ENCODE measurements around the gene POT1.

The POT1 gene

GRCh38 chr7:124791426-124791825, 138.2 kb downstream of the POT1 start:
- no peak overlapping the region for H3K27ac Mint-ChIP-seq
- peaks cover 6% of the 10 kb centered on the region for H3K9me3 Mint-ChIP-seq
- H3K36me3 Mint-ChIP-seq (ENCODE audit: low read depth), result no peaks in the 10 kb centered on the region
- no peaks in the 10 kb centered on the region for H3K4me1 Mint-ChIP-seq
- no peak for DNase-seq
- TF ChIP-seq, protein P1, sequence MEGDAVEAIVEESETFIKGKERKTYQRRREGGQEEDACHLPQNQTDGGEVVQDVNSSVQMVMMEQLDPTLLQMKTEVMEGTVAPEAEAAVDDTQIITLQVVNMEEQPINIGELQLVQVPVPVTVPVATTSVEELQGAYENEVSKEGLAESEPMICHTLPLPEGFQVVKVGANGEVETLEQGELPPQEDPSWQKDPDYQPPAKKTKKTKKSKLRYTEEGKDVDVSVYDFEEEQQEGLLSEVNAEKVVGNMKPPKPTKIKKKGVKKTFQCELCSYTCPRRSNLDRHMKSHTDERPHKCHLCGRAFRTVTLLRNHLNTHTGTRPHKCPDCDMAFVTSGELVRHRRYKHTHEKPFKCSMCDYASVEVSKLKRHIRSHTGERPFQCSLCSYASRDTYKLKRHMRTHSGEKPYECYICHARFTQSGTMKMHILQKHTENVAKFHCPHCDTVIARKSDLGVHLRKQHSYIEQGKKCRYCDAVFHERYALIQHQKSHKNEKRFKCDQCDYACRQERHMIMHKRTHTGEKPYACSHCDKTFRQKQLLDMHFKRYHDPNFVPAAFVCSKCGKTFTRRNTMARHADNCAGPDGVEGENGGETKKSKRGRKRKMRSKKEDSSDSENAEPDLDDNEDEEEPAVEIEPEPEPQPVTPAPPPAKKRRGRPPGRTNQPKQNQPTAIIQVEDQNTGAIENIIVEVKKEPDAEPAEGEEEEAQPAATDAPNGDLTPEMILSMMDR (IDR thresholded peaks at IDR 0.05), result no peak
- H3K27me3 Mint-ChIP-seq (ENCODE audit: low read depth, poor library complexity), result peaks cover 5% of the 10 kb centered on the region
- H3K4me3 Mint-ChIP-seq, result no peak overlapping the region

DNA sequence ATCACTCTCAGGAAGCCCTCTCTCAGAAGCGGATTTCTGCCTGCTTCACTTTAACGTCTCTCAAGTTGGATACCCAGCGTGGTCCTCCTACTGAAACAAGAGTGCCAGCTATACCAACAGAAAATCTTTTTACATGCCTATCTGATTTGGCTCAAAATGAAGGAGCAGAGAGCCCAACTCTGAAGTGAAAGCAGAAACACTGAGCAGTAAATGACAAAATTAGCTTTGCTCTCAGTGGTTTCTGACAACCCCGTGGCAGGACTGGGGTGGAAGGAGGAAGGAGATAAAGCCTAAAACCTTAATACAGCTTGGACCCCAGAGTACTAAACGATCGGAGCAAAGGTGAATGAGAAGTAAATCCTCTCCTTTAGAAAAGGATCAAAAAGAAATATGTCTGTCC, 139.0 kb downstream of the POT1 start:
- no peaks in the 10 kb centered on the region for H3K9me3 Mint-ChIP-seq
- peaks cover 4% of the 10 kb centered on the region for H3K4me1 Mint-ChIP-seq
- H3K36me3 Mint-ChIP-seq (ENCODE audit: low read depth), result no peaks in the 10 kb centered on the region
- no peak overlapping the region for H3K27ac Mint-ChIP-seq
- DNase-seq, result no peak
- H3K27me3 Mint-ChIP-seq (ENCODE audit: low read depth, poor library complexity), result peaks cover 5% of the 10 kb centered on the region
- H3K4me3 Mint-ChIP-seq, result no peak overlapping the region
- TF ChIP-seq, protein P1 (IDR thresholded peaks at IDR 0.05), result no peak

- H3K27ac Mint-ChIP-seq, result peak overlapping the region; percentile 36
- H3K27me3 Mint-ChIP-seq (ENCODE audit: low read depth, poor library complexity), result no peaks in the 10 kb centered on the region
- no peaks in the 10 kb centered on the region for H3K36me3 Mint-ChIP-seq (ENCODE audit: low read depth)
- DNase-seq, result no peak
- no peak overlapping the region for H3K4me3 Mint-ChIP-seq
- H3K4me1 Mint-ChIP-seq, result peaks cover 25% of the 10 kb centered on the region
- H3K9me3 Mint-ChIP-seq, result no peaks in the 10 kb centered on the region
- TF ChIP-seq, protein P1 (IDR thresholded peaks at IDR 0.05), result no peak
Observed at GRCh38 chr7:124785994-124786393, 143.6 kb downstream of the POT1 start.

GRCh38 chr7:124784879-124785818, 144.5 kb downstream of the POT1 start:
- H3K36me3 Mint-ChIP-seq (ENCODE audit: low read depth), result no peaks in the 10 kb centered on the region
- peaks cover 25% of the 10 kb centered on the region for H3K4me1 Mint-ChIP-seq
- DNase-seq, result peak; percentile 60
- no peak overlapping the region for H3K4me3 Mint-ChIP-seq
- TF ChIP-seq, protein P1 (IDR thresholded peaks at IDR 0.05), result peak; percentile 77
- H3K27ac Mint-ChIP-seq, result no peak overlapping the region
- H3K27me3 Mint-ChIP-seq (ENCODE audit: low read depth, poor library complexity), result no peaks in the 10 kb centered on the region
- no peaks in the 10 kb centered on the region for H3K9me3 Mint-ChIP-seq

- H3K4me3 Mint-ChIP-seq, result no peak overlapping the region
- H3K9me3 Mint-ChIP-seq, result no peaks in the 10 kb centered on the region
- peaks cover 25% of the 10 kb centered on the region for H3K4me1 Mint-ChIP-seq
- no peak overlapping the region for H3K27ac Mint-ChIP-seq
- no peak for DNase-seq
- no peaks in the 10 kb centered on the region for H3K27me3 Mint-ChIP-seq (ENCODE audit: low read depth, poor library complexity)
- H3K36me3 Mint-ChIP-seq (ENCODE audit: low read depth), result no peaks in the 10 kb centered on the region
- TF ChIP-seq, protein P1 (IDR thresholded peaks at IDR 0.05), result no peak
Observed at GRCh38 chr7:124783271-124783670, 146.4 kb downstream of the POT1 start.

Data from nephron progenitor cell (in vitro differentiated cells).